ENCODE data around the gene PPP1R15B. TPM values are rescaled to one million over a fixed set of nuclear protein-coding genes. Genes with fewer than 3 reads are reported as not detected.
A peak's percentile ranks its signal among the peaks of the same experiment; 100 is the strongest.

The PPP1R15B gene
- total and polyA plus RNA-seq, 2 of the 4 experiments (the other 2 are of a cell fraction): 14.9 to 15.0 TPM

DNA sequence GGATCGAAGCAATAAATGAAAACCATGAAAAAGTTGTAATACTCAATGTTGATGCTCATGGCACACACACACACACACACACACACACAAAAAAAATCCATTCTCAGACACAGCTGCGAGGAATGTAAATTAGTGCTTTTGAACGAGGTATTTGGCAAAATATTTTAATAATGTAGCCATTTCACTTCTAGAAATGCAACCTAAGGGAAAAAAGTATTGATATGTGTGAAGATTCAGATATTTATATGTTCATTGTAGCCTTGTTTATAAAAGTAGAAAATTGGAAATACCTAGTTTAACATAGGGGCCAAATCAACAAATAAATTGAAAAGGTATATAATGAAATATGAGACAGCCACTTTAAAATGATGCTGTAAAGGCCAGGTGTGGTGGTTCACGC is 55.7 kb downstream of the PPP1R15B start:
- dilution Hi-C loops (cut with HindIII; ENCODE audit: low sequenced_read_pairs, unreplicated experiment): no loop called here
- Histone ChIP-seq H2AFZ (replicated peaks; ENCODE audit: low read length, poor library complexity) (no peak overlapping the region), H3K23ac (ENCODE audit: low read depth, low read length) (no peak overlapping the region), H3K56ac (ENCODE audit: extremely low read depth, insufficient read depth, low read length) (no peak overlapping the region), H3K4ac (ENCODE audit: low read depth, low read length) (no peak overlapping the region), H3K9me1 (ENCODE audit: insufficient read depth, low read length) (peaks cover 5% of the 10 kb centered on the region), H3K9ac (ENCODE audit: low read depth, low read length) (no peak overlapping the region), H4K8ac (ENCODE audit: low read depth in 2 of 2, low read length in 2 of 2) (no peak overlapping the region), H2BK5ac (ENCODE audit: low read depth, low read length, poor library complexity, severe bottlenecking) (no peak overlapping the region), H4K91ac (ENCODE audit: insufficient read depth, low read depth, low read length) (no peak overlapping the region), H3K79me1 (ENCODE audit: low read depth in 1 of 2, low read length in 2 of 2) (no peaks in the 10 kb centered on the region), H2BK120ac (ENCODE audit: low read depth, low read length) (no peak overlapping the region), H3K27me3 (ENCODE audit: control insufficient read depth, insufficient read depth, low read length) (no peaks in the 10 kb centered on the region), H2BK20ac (ENCODE audit: low read depth, low read length) (no peak overlapping the region), H2AK9ac (replicated peaks; ENCODE audit: low read depth, low read length, poor library complexity) (no peak overlapping the region), H4K5ac (ENCODE audit: low read depth, low read length) (no peak overlapping the region), H3K18ac (ENCODE audit: low read depth, low read length) (no peak overlapping the region), H3K36me3 (ENCODE audit: control insufficient read depth, insufficient read depth, low read length) (no peaks in the 10 kb centered on the region), H3K9me3 (ENCODE audit: control insufficient read depth, insufficient read depth, low read length) (no peaks in the 10 kb centered on the region), H2BK15ac (ENCODE audit: low read depth, low read length) (no peak overlapping the region), H3K4me1 (ENCODE audit: control insufficient read depth, insufficient read depth, low read length) (peaks cover 16% of the 10 kb centered on the region; the same call in 1 of the 2 replicates), H2AK5ac (ENCODE audit: low read depth, low read length) (no peak overlapping the region), H3K27ac (ENCODE audit: insufficient read depth, low read length) (no peak overlapping the region), H3K4me3 (ENCODE audit: insufficient read depth, low read depth, low read length) (no peak overlapping the region), H3K4me2 (ENCODE audit: low read depth, low read length) (no peak overlapping the region), H3K14ac (replicated peaks; ENCODE audit: low read depth, low read length) (no peak overlapping the region), H4K20me1 (ENCODE audit: insufficient read depth, low read length) (no peaks in the 10 kb centered on the region)
- no TSS peak for BruUV-seq (replicated peaks)
- TF ChIP-seq MAFK (IDR thresholded peaks at IDR 0.05; ENCODE audit: low read depth, low read length): peak; percentile 30; the same call in 1 of the 2 replicates
- TF ChIP-seq MXI1 (IDR thresholded peaks at IDR 0.05; ENCODE audit: borderline replicate concordance, low read depth, low read length): no peak
- no peak for TF ChIP-seq ELK1 (IDR thresholded peaks at IDR 0.05; ENCODE audit: borderline replicate concordance, low read depth, low read length)
- TF ChIP-seq USF2 (IDR thresholded peaks at IDR 0.05; ENCODE audit: low read depth, low read length): no peak
- TF ChIP-seq RFX5 (IDR thresholded peaks at IDR 0.05; ENCODE audit: low read depth, low read length): no peak
- TF ChIP-seq CTCF (conservative IDR thresholded peaks at IDR 0.05; ENCODE audit: low read depth, low read length): no peak
- TF ChIP-seq CHD1 (IDR thresholded peaks at IDR 0.05; ENCODE audit: low read depth, low read length): no peak
- TF ChIP-seq SMC3 (IDR thresholded peaks at IDR 0.05; ENCODE audit: low read depth, low read length): no peak
- no peak for TF ChIP-seq CEBPB (IDR thresholded peaks at IDR 0.05; ENCODE audit: low read depth, low read length)
- POLR2A ChIA-PET (ENCODE audit: unreplicated experiment): no interaction called here
- WGBS, 2 experiments (ENCODE audit: extremely low coverage in 2 of 2, insufficient read length in 1 of 2): no CpG with 5 or more reads among the region's 4 CpGs
- in situ Hi-C loops (cut with MboI; ENCODE audit: low sequenced_read_pairs): no loop called here
- no peak for ATAC-seq (ENCODE audit: low read depth)
- intact Hi-C loops (cut with micrococcal nuclease): loop anchor here (10.0 kb wide), 1 partner anchor 61 kb away; no protein-coding TSS in a partner anchor
- CTCF ChIA-PET: no interaction called here
- DNase-seq: no peak
